ENCODE data around the gene TFF1. TPM values are rescaled to one million over a fixed set of nuclear protein-coding genes. Genes with fewer than 3 reads are reported as not detected.
A peak's percentile ranks its signal among the peaks of the same experiment; 100 is the strongest.

Gene TFF1
- total RNA-seq, 1 experiment from 2014 or later, result not detected

DNA sequence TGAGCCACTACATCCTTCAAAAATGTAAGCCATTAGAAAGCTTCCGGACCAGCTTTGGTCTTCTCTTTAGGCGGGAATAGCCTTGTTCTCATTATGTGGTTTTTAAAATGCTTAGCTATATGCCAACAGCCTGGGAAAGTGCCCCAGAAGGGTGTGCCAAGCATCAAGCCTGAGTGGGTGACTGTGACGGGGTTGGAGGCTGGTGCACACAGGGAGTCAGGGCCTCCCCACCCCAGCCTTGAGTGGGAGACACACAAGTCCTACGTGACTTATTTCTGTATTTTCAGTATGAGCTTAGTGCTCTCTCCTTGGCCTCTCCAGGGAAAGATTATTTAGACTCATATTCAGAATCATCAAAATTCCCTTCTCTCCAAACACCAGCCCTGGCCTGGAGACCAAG, 47.2 kb upstream of the TFF1 start:
- no peak for DNase-seq (ENCODE audit: unreplicated experiment)
- CTCF ChIA-PET, result no interaction called here
- H3K27ac Mint-ChIP-seq (ENCODE audit: low read depth, unreplicated experiment), result no peak overlapping the region
- peaks cover 5% of the 10 kb centered on the region for H3K4me1 Mint-ChIP-seq (ENCODE audit: insufficient read depth, unreplicated experiment)
- no peaks in the 10 kb centered on the region for H3K36me3 Mint-ChIP-seq (ENCODE audit: insufficient read depth, unreplicated experiment)
- no TSS peak for BruUV-seq (replicated peaks)
- TF ChIP-seq, protein P1, sequence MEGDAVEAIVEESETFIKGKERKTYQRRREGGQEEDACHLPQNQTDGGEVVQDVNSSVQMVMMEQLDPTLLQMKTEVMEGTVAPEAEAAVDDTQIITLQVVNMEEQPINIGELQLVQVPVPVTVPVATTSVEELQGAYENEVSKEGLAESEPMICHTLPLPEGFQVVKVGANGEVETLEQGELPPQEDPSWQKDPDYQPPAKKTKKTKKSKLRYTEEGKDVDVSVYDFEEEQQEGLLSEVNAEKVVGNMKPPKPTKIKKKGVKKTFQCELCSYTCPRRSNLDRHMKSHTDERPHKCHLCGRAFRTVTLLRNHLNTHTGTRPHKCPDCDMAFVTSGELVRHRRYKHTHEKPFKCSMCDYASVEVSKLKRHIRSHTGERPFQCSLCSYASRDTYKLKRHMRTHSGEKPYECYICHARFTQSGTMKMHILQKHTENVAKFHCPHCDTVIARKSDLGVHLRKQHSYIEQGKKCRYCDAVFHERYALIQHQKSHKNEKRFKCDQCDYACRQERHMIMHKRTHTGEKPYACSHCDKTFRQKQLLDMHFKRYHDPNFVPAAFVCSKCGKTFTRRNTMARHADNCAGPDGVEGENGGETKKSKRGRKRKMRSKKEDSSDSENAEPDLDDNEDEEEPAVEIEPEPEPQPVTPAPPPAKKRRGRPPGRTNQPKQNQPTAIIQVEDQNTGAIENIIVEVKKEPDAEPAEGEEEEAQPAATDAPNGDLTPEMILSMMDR (IDR thresholded peaks at IDR 0.05; ENCODE audit: unreplicated experiment), result no peak
- no peak overlapping the region for H3K4me3 Mint-ChIP-seq (ENCODE audit: unreplicated experiment)
- H3K9me3 Mint-ChIP-seq (ENCODE audit: unreplicated experiment), result no peaks in the 10 kb centered on the region
- H3K27me3 Mint-ChIP-seq (ENCODE audit: insufficient read depth, unreplicated experiment), result no peaks in the 10 kb centered on the region
- POLR2A ChIA-PET, result no interaction called here
- intact Hi-C loops (cut with micrococcal nuclease), result no loop called here

DNA sequence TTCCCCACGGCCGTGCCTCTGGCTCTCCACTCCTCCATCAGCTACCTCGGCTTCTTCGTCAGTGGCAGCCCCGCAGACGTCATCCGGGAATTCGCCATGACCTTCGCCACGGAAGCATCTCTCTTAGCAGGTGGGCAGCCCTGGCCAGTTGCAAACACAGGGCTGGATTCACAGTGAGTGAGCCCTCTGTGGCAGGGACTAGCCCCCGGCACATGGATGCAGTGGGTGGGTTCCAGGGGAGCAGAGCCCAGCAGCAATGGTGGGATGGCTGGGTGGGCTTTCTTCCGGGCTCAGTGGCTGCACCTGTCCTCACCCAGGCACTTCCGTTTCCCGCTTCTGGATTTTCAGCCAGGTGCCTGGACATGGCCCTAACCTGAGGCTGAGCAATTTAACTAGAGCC, 46.8 kb upstream of the TFF1 start:
- H3K4me1 Mint-ChIP-seq (ENCODE audit: insufficient read depth, unreplicated experiment), result peaks cover 5% of the 10 kb centered on the region
- BruUV-seq (replicated peaks), result no TSS peak
- TF ChIP-seq, protein P1 (IDR thresholded peaks at IDR 0.05; ENCODE audit: unreplicated experiment), result no peak

DNA sequence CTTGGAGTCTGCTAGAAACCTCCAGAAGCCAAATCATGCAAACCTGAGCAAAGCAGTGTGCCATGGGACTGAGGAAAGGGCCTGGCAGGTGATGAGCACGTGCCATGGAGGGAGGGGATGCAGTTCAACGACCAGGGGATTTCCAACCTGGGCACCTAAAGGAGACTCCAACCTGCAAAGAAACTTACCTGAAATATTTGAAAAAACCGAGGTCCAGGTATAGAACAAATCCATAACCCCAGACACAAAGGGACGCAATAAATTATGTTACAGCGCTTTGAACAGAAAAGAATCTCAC, 46.2 kb upstream of the TFF1 start:
- CTCF ChIA-PET, result no interaction called here
- H3K27ac Mint-ChIP-seq (ENCODE audit: low read depth, unreplicated experiment), result no peak overlapping the region
- no peaks in the 10 kb centered on the region for H3K27me3 Mint-ChIP-seq (ENCODE audit: insufficient read depth, unreplicated experiment)
- POLR2A ChIA-PET, result no interaction called here
- DNase-seq (ENCODE audit: unreplicated experiment), result no peak
- BruUV-seq (replicated peaks), result no TSS peak
- H3K4me3 Mint-ChIP-seq (ENCODE audit: unreplicated experiment), result no peak overlapping the region
- H3K4me1 Mint-ChIP-seq (ENCODE audit: insufficient read depth, unreplicated experiment), result peaks cover 5% of the 10 kb centered on the region
- no peaks in the 10 kb centered on the region for H3K9me3 Mint-ChIP-seq (ENCODE audit: unreplicated experiment)
- intact Hi-C loops (cut with micrococcal nuclease), result no loop called here
- no peaks in the 10 kb centered on the region for H3K36me3 Mint-ChIP-seq (ENCODE audit: insufficient read depth, unreplicated experiment)
- TF ChIP-seq, protein P1 (IDR thresholded peaks at IDR 0.05; ENCODE audit: unreplicated experiment), result no peak

More for the DNA sequence above, 46.8 kb upstream of the TFF1 start:
- DNase-seq (ENCODE audit: unreplicated experiment), result no peak
- ChIA-PET CTCF (no interaction called here), POLR2A (no interaction called here)
- no peak overlapping the region for H3K27ac Mint-ChIP-seq (ENCODE audit: low read depth, unreplicated experiment)
- no peaks in the 10 kb centered on the region for H3K36me3 Mint-ChIP-seq (ENCODE audit: insufficient read depth, unreplicated experiment)
- no peaks in the 10 kb centered on the region for H3K27me3 Mint-ChIP-seq (ENCODE audit: insufficient read depth, unreplicated experiment)
- intact Hi-C loops (cut with micrococcal nuclease), result no loop called here
- no peak overlapping the region for H3K4me3 Mint-ChIP-seq (ENCODE audit: unreplicated experiment)
- no peaks in the 10 kb centered on the region for H3K9me3 Mint-ChIP-seq (ENCODE audit: unreplicated experiment)

DNA sequence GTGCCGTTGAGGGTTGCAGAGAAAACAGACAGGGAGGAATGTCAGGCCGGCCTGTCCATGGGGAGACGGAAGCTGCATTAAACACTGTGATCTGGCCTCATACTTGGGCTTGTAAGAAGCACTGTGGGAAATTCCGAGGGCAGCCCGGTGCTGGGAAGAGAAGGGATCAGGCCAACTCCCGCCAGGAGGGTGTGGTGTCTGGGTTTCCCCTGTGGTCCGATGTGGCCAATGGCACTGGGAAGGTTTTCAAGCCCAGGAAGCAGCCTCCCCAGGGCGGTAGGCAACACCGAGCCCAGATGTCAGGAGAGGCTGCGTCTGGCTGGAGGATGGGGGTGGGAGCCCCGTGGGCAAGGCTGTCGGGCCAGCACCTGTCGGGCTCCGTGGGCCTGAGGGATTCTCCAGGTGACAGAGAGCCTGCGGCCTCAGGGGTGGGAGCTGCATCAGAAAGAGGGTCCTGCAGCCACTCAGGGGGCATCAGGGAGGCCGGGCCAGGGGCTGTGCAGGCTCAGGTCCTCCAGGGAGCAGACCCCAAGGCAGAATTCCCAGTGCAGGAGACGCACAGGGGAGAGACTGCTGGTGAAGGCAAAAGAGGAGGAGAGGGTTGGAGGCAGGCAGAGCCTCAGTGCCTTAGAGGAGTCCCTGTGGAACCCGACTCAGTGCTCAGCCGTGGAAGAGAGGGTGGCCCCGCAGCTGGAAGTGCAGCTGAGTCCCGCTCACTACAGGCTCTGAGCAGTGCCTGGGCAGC, 45.7 kb upstream of the TFF1 start:
- no TSS peak for BruUV-seq (replicated peaks)
- peak; percentile 24 for DNase-seq (ENCODE audit: unreplicated experiment)
- TF ChIP-seq, protein P1 (IDR thresholded peaks at IDR 0.05; ENCODE audit: unreplicated experiment), result no peak

More for the DNA sequence above, 45.7 kb upstream of the TFF1 start:
- Mint-ChIP-seq H3K9me3 (ENCODE audit: unreplicated experiment) (no peaks in the 10 kb centered on the region), H3K27ac (ENCODE audit: low read depth, unreplicated experiment) (no peak overlapping the region), H3K27me3 (ENCODE audit: insufficient read depth, unreplicated experiment) (no peaks in the 10 kb centered on the region), H3K4me1 (ENCODE audit: insufficient read depth, unreplicated experiment) (peaks cover 5% of the 10 kb centered on the region), H3K4me3 (ENCODE audit: unreplicated experiment) (no peak overlapping the region), H3K36me3 (ENCODE audit: insufficient read depth, unreplicated experiment) (no peaks in the 10 kb centered on the region)
- intact Hi-C loops (cut with micrococcal nuclease), result no loop called here
- CTCF ChIA-PET, result interaction anchor here (0.7 to 0.9 kb wide), 2 partner anchors 30 to 135 kb away, joined by 3 to 4 read pairs; no protein-coding TSS in a partner anchor
- POLR2A ChIA-PET, result no interaction called here
